HUDEP-2 (cell line): ENCODE measurements around the gene ZNF771.

Experiments used
- DNase-seq, 76 experiments: peaks; one replicate each; lab custom pipeline; 2025; ENCODE audit not compliant: unreplicated experiment in 76 of 76; lab: John Stamatoyannopoulos, UW

Gene ZNF771

DNA sequence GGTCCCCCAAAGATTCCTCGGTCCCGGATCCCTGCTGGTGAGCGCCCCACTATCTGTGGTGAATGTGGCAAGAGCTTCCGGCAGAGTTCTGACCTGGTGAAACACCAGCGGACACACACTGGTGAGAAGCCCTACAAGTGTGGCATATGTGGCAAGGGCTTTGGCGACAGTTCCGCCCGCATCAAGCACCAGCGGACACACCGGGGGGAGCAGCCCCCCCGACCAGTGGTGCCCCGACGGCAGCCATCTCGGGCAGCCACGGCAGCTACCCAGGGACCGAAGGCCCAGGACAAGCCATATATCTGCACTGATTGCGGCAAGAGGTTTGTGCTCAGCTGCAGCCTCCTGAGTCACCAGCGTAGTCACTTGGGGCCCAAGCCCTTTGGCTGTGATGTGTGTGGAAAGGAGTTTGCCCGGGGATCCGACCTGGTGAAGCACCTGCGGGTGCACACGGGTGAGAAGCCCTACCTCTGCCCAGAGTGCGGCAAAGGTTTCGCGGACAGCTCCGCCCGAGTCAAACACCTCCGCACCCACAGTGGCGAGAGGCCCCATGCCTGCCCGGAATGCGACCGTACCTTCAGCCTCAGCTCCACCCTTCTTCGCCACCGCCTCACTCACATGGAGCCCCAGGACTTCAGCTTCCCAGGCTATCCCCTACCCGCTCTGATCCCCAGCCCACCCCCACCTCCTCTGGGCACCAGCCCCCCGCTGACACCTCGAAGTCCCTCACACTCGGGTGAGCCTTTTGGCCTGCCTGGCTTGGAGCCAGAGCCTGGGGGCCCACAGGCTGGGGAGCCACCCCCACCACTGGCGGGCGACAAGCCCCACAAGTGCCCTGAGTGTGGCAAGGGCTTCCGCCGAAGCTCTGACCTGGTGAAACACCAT, 9.4 kb upstream of the ZNF771 start:
- DNase-seq: no peak

DNA sequence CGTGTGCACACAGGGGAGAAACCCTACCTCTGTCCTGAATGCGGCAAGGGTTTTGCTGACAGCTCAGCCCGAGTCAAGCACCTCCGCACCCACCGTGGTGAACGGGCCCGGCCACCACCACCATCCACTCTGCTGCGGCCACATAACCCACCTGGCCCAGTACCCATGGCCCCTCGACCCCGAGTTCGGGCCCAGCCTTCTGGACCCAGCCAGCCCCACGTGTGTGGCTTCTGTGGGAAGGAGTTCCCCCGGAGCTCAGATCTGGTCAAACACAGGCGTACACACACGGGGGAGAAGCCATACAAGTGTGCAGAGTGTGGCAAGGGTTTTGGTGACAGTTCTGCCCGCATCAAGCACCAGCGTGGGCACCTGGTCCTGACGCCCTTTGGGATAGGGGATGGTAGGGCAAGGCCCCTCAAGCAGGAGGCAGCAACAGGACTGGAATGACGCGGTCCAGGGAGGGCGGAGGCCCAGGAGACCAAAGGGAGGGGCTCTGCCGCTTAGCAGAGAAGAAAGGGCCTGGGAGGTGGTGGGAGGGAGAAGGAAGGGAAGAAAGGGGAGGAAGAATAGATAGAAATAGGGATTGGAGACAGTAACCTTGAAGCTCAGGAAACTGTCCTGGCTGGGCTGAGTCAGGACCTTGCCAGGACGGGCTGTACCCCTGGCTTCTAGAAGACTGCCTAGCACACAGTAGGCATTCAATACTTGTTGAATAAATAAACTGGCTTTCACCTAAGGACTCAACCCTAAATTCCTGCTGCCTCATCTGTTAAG, 8.6 kb upstream of the ZNF771 start:
- DNase-seq: no peak

DNA sequence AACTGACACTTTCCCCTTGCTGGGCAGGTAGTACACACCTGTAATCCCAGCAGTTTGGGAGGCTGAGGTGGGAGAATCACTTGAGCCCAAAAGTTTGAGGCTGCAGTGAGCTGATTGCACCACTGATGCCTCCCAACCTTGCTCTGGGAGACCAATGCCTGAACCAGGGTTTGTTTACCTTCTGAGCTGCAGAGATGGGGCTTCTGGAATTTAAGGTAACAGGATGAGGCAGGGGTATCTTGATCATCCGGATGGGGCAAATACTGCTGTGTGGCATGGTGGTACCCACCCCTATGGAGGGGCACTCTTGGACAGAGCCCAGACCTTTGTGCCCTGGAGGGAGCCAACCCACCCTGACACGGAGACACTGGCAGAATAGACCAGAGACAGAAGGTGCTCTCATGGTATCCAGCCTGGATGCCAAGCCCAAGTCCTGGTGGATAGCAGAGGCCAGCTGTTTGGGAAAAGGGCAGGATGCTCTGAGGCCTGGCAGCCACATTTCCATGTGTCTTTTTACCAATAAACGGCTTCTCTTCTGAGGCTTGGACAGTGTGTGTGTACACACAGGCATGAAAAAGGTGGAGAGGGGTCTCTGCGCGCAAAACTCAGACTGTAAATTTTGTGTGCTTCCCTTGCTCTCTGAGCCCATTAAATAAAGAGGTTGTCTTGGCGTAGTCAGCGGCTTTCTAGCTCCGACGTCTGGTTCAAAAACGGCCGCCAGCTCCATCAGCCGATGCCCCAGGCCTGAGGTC, 7.8 kb upstream of the ZNF771 start:
- DNase-seq: no peak

DNA sequence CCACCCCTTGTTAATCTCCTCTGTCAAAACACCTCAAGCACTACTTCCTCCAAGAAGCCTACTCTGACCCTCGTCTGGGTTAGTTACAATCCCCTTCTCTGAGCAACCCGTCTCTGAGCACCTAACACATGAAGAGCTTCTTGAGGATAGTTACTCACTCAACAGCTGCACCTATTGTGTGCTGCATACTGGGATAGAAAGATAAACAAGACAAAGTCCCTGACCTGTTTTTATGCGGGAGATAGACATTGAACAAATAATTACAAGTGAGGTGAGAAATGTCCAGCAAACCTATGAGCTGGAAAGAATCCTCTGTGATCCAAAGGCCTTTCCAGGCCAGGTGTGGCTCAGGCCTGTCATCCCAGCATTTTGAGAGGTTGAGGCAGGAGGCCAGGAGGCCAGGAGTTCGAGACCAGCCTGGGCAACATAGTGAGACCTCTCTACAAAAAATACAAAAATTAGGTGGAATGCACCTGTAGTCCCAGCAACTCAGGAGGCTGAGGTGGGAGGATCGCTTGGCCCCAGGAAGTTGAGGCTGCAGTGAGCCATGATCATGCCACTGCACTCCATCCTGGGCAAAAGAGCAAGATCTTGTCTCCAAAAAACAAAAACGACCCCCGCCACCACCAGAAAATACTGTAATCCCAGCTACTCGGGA, 5.5 kb upstream of the ZNF771 start:
- DNase-seq: no peak

DNA sequence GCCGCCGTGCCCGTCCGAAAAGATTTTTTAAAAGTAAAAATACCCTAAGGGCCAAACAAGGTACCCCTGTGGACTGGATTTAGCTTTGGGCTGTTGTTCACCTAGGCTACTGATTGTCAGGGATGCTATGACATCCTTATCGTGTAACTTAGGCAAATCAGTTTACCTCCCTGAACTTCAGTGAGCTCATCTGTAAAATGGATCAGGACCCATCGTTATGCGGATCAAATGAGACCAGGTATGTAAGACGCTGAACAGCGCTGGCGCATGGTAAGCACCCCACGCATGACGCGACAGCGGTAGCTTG, 658 bp upstream of the ZNF771 start:
- DNase-seq: no peak

DNA sequence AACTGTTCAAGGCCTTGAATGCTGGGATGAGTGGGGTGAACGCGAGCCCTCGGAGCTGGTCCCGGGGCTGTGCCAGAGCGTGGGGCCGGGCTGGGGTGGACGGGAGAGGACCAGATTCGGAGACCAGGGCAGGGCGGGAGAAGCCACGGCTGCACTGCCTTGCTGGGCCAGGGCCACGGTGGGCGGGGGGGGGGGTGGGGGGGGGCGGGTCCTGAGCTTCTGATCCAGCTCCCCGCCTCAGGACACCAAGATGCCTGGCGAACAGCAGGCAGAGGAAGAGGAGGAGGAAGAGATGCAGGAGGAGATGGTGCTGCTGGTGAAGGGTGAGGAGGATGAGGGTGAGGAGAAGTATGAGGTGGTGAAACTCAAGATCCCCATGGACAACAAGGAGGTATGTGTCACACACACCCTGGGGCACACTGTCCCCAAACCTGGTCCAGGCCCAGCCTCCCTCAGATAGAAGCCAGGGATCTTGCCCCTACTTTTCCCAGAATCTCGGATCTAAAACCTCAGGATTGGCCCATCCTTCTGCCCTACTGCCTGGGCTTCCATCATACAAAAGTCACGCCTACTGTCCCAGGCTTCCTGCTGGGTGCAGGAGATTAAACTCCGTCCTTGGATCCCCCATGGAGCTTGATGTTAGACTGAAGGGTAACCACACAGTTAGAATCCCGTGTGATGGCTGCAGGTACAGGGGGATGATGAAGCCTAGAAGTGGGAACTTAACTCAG, 563 bp downstream of the ZNF771 start:
- peak in 1 of 76 experiments; percentile 29 for DNase-seq

DNA sequence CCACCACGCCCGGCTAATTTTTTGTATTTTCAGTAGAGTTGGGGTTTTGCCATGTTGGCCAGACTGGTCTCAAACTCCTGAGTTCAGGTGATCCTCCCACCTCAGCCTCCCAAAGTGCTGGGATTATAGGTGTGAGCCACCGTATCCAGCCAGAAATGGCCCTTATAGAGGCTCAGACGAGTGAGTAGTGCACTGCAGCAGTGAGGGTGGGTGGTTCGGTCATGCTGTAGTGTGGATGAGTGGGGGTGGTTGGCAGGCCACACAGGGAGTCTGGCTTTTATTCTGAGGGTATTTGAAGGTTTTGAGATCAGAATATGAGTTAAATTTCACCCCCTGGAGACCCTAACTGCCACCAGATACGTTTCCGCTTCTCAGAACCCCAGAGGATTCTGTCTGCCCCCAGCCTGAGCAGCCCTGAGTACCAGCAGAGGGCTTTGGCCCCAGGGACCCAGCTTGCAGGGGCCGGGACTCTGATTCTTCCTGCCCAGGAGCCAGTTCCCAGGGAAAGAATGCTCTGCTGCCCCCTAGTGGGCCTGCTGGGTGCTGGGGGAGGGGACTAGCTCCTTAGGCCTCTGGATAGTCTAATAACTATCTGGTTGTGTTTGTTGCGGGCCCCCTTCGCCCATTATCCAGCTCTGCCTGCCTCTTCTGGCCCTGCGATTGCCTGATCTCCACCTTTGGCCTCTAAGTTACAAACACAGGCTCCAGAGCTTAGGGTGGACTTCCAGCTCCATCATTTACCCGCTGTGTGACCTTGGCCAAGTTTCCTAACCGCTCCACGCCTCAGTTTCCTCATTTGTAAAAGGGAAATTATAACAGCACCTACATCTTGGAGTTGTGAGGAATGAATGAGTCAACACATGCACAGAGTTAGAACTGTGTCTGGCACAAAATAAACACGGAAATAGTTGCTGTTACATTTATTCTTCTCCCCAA, 2.0 kb downstream of the ZNF771 start:
- peak in 68 of 76 experiments; percentile 40 to 93 (median 80) for DNase-seq

DNA sequence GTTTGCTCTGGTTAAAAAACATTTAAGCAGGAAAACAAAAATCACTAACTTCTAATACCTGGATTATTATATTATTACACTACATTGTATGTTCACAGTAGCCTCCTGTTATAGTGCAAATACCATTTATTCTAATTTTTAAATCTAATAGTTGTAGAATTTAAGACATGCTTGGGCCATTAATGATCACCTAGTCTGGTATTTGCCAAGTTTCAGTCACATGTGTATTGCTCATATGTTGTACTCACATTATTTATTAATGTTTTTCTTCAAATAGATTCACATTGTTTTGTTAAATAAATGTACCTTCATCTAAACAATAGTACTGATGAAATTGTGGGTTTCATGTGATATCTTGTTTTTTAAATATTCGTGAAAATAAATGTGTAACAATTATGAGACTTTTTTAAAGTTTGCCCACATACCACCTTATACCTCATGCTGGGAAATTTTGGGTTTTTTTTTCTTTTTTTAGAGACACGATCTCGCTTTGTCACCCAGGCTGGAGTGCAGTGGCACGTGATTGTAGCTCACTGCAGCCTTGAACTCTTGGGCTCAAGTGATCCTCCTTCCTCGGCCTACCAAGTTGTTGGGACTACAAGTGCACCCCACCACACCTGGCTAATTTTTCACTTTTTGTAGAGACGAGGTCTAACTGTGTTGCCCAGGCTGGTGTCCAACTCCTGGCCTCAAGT, 5.9 kb downstream of the ZNF771 start:
- no peak for DNase-seq

DNA sequence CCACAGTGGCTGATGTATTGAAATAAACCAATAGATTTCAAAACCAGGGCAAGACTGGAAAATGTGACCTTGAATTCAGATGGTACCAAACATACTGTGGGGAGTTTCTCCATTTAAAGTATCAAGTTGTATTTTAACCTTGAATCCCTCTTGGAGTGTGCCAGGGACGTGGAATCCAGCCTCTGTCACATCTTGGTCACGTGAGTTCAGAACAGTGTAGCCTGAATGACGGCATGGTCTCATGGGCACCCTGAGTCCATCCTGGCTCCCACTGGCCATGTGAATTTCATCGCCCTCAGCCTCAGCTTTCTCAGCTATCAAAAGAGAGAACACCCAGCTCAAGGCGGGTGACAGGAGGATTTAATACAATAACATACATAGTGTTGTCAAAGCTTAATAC, 6.8 kb downstream of the ZNF771 start:
- DNase-seq: no peak

DNA sequence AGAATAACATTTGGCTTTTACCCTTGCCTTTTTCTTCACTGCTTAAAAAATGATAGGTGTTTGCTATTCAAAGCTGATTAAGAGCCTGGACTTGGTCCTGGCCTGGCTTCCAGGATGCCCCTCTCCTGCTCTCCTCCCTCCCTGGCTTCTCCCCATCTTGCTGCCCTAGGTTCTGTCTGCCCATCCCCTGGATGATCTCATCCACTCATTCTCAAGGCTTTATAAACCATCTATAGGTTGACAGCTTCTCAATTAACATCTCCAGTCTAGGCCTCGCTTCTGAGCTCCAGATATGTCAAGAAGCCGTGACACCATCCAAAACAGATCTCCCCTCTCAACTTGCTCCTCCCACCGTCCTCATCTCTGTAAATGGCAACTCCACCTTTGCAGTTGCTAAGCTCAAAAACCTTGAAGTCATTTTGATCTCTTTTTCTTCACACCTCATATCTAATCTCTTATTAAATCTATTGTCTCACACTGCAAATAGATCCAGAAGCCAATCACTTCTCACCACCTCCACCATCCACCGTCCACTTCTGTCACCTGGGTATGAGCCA, 8.7 kb downstream of the ZNF771 start:
- no peak for DNase-seq

DNA sequence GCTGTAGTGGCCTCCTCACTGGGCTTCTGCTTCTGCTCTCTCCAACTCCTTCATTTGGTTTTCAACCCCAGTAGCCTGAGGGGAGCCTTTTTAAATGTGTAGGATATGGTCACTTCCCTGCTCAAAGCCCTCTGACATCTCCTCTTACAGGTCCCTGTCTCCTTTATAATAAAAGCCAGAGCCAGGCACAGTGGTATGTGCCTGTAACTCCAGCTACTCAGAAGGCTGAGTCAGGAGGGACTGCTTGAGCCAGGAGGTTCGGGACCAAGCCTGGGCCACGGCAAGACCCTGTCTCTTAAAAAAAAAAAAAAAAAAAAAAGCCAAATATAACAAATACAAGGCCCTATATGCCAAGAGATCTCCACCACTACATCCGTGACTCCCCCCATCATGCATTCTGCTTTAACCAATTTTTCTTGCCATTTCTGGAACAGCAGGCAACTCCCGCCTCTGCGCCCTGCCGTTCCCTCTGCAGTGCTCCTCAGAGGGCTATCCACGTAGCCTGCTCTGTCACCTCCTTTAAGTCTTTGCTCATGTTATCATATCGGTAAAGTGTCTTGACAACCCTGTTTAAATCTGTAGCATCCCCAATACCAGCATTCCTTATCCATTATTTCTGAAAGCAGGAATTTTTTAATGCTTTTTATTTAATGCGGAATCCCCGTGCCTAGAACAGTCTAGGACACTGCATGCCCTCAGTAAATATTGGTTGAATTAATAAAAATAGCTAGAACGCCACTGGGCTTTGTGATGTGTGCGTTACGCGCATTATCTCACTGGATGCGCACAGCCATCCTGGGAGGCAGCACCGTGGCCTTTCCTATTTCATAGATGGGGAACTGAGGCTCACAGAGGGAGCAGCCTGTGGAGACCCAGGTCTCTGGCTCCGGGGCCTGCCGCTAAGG, 9.5 kb downstream of the ZNF771 start:
- DNase-seq: peak in 1 of 76 experiments; percentile 37

DNA sequence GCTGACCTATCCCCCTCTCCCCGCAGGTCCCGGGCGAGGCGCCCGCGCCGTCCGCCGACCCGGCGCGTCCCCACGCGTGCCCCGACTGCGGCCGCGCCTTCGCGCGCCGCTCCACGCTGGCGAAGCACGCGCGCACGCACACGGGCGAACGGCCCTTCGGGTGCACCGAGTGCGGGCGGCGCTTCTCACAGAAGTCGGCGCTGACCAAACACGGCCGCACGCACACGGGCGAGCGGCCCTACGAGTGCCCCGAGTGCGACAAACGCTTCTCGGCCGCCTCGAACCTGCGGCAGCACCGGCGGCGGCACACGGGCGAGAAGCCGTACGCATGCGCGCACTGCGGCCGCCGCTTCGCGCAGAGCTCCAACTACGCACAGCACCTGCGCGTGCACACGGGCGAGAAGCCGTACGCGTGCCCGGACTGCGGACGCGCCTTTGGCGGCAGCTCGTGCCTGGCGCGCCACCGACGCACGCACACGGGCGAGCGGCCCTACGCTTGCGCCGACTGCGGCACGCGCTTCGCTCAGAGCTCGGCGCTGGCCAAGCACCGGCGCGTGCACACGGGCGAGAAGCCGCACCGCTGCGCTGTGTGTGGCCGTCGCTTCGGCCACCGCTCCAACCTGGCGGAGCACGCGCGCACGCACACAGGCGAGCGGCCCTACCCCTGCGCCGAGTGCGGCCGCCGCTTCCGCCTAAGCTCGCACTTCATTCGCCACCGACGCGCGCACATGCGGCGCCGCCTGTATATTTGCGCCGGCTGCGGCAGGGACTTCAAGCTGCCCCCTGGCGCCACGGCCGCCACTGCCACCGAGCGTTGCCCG, 10.3 kb downstream of the ZNF771 start:
- DNase-seq: peak in 70 of 76 experiments; percentile 31 to 93 (median 81)

DNA sequence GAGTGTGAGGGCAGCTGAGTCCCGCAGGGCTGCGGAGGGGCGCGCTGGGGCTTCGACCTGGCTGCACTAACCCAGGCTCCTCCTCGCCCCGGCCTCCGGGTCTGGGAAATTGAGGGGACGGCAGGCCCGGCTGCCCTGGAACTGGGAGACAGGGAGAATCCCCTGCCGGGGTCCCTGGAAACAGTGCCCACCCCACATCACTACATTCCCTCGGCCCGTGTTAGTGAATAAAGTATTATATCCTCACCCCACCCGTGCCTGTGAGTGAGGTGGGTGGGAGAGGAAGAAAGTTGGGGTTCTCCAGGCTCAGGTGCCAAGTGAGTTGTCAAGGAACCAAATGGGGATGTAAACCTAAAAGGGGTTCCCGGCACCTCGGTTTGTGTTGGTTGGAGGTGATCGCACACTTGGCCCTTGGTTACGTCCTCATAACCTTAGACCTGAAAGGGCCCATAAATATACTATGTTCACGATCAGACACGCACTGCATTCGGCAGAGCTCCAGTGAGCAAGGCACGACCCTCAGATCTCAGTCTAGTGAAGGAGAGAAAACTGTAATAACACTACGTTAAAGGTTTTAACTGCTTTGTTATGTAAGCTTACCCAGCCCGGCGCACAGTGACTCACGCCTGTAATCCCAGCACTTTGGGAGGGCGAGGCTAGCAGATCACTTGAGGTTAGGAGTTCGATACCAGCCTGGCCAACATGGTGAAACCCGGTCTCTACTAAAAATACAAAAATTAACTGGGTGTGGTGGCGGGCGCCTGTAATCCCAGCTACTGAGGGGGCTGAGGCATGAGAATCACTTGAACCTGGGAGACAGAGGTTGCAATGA, 11.2 kb downstream of the ZNF771 start:
- DNase-seq: peak in 3 of 76 experiments; percentile 13 to 45 (median 26)

DNA sequence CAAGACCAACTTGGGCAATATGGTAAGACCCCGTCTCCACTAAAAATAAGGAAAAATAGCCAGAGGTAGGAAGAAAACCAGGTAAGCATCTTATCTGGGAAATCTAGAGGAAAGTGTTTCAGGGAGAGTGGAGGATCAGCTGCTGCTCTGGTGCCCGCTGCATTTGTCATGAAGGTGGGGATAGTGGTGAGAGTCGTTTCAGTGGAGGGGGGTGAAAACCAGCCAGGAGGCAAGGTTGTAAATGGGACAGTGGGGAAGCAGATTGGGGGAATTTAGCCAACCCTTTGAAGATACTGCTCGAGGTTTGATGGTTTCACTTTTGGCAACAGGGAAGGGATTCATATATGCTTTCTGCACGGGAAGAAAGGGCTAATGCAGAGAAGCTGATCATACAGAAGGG, 13.6 kb downstream of the ZNF771 start:
- DNase-seq: no peak

DNA sequence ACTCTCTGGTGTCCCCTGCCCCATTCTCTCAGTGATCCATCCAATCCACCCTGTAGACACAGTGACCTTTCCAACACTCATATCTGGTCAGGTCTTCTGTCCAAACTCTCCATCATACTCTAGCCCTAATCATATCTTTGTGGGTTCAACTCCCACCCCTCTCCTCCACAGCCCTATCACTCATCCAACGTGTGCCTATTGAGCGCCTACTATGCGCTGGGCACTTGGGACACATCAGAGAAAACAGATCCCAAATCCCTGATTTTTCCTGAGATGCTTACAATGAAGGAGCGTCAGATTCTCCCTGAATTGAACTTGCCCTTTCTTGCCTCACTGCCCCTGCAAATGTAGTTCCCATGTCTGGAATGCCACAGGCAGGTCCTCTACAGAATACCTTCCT, 20.6 kb downstream of the ZNF771 start:
- DNase-seq: no peak

DNA sequence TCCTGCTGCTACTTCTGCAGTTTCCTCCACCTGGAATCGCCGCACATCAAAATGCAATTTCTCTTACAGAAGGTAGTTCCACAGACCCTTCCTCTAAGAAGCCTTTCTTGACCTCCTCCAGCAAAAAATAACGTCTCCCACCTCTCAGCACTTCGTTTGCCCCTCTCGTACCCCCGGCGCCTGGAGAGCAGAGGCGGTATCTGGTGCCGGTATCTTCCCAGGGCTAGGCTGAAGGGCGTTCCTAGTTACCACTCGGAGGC, 21.9 kb downstream of the ZNF771 start:
- DNase-seq: peak in 1 of 76 experiments; percentile 29
